Suprapubic skin (tissue), 4 donors: Measurements from ENCODE around the gene UNC119. TPM values are rescaled to one million over a fixed set of nuclear protein-coding genes. Genes with fewer than 3 reads are reported as not detected.

Experiments
- DNase-seq, 2 donors: peaks; one replicate each; pipeline ENCODE4 v3.0.0-alpha.2; 2019; ENCODE audit warnings: low spot score in 2 of 2
- H3K27ac ChIP-seq: fragments of 200-600 bp; sonication (generic); one replicate; pipeline ENCODE4 v1.5.1; 2019
- H3K27me3 ChIP-seq: fragments of 200-600 bp; sonication (generic); one replicate; pipeline ENCODE4 v1.5.1; 2019
- H3K36me3 ChIP-seq: fragments of 200-600 bp; sonication (generic); one replicate; pipeline ENCODE4 v1.5.1; 2019
- H3K4me1 ChIP-seq: fragments of 200-600 bp; sonication (generic); one replicate; pipeline ENCODE4 v1.5.1; 2019
- H3K4me3 ChIP-seq: fragments of 200-600 bp; sonication (generic); one replicate; pipeline ENCODE4 v1.5.1; 2019; ENCODE audit warnings: mild to moderate bottlenecking
- H3K9me3 ChIP-seq: fragments of 200-600 bp; sonication (generic); one replicate; pipeline ENCODE4 v1.5.1; 2019
- EP300 ChIP-seq: sonication (generic); formaldehyde crosslinking; IDR thresholded peaks from one replicate; pipeline ENCODE4 v1.6.1; 2017; ENCODE audit warnings: antibody characterized with exemption
- POLR2A ChIP-seq, 2 donors: fragments of 450-650 bp; IDR thresholded peaks; one replicate each; pipeline ENCODE4 v1.6.1; 2017; ENCODE audit warnings: antibody characterized with exemption in 2 of 2, mild to moderate bottlenecking in 2 of 2, moderate library complexity in 2 of 2
- POLR2AphosphoS5 ChIP-seq, 3 donors: sonication (generic); formaldehyde crosslinking; IDR thresholded peaks; one replicate each; pipeline ENCODE4 v1.6.1; 2017; ENCODE audit warnings: antibody characterized with exemption in 3 of 3
- WGBS: methylation state at CpG from one replicate; pipeline ENCODE4 v1.1.5; 2018; 5-methylcytosine and 5-hydroxymethylcytosine counted together
- total RNA-seq, 4 donors: library from RNA; depleted of rRNA; stranded (reverse); fragments of >200 nt; gene quantifications; one replicate each; pipeline ENCODE4 v1.1.0, GENCODE V29; 2016
- TF ChIP-seq, protein P1 (sequence below), 2 donors: fragments of 200-600 bp in 1 of 2; fragments of 450-650 bp in 1 of 2; sonication (generic) in 1 of 2; IDR thresholded peaks; one replicate each; pipeline ENCODE4 v1.5.1; 2016 to 2019; ENCODE audit warnings: antibody characterized with exemption in 2 of 2, mild to moderate bottlenecking in 1 of 2, moderate library complexity in 1 of 2

UNC119 gene
- total RNA-seq, 4 donors from 2014 or later, result 29.0 to 36.2 (median 32.6) TPM

DNA sequence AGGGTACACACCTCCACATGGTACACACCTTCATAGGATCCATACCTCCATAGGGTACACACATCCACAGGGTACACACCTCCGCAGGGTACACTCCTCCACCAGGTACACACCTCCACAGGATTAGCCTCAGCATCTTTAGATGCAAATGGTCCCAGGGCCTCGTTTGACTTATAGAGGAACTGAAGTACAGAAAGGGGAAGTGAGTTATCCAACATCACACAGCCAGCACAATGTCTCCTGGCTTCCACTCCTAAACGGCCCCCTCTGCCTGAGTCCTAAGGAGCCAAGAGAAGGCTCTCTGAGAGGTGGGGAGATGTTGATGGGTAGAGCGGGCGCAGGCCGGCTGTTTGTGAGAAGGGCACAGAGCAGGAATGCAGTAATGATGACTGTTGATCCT is 34.3 kb downstream of the UNC119 start:
- Histone ChIP-seq H3K9me3 (no peaks in the 10 kb centered on the region), H3K36me3 (no peaks in the 10 kb centered on the region), H3K27ac (no peak overlapping the region), H3K4me1 (peaks cover 15% of the 10 kb centered on the region), H3K27me3 (peaks cover 6% of the 10 kb centered on the region), H3K4me3 (no peak overlapping the region)
- WGBS, result 67% methylated on average over 6 of the region's 6 CpGs
- no peak for DNase-seq
- TF ChIP-seq POLR2AphosphoS5 (IDR thresholded peaks at IDR 0.05) (no peak), EP300 (no peak), POLR2A (IDR thresholded peaks at IDR 0.05) (no peak)
- TF ChIP-seq, protein P1, sequence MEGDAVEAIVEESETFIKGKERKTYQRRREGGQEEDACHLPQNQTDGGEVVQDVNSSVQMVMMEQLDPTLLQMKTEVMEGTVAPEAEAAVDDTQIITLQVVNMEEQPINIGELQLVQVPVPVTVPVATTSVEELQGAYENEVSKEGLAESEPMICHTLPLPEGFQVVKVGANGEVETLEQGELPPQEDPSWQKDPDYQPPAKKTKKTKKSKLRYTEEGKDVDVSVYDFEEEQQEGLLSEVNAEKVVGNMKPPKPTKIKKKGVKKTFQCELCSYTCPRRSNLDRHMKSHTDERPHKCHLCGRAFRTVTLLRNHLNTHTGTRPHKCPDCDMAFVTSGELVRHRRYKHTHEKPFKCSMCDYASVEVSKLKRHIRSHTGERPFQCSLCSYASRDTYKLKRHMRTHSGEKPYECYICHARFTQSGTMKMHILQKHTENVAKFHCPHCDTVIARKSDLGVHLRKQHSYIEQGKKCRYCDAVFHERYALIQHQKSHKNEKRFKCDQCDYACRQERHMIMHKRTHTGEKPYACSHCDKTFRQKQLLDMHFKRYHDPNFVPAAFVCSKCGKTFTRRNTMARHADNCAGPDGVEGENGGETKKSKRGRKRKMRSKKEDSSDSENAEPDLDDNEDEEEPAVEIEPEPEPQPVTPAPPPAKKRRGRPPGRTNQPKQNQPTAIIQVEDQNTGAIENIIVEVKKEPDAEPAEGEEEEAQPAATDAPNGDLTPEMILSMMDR (IDR thresholded peaks at IDR 0.05), result no peak

GRCh38 chr17:28515518-28515917 is 36.9 kb downstream of the UNC119 start:
- Histone ChIP-seq H3K9me3 (no peaks in the 10 kb centered on the region), H3K27me3 (peaks cover 6% of the 10 kb centered on the region), H3K36me3 (no peaks in the 10 kb centered on the region), H3K27ac (no peak overlapping the region), H3K4me3 (no peak overlapping the region), H3K4me1 (peaks cover 15% of the 10 kb centered on the region)
- no peak for TF ChIP-seq POLR2A (IDR thresholded peaks at IDR 0.05)
- TF ChIP-seq EP300, result no peak
- TF ChIP-seq POLR2AphosphoS5 (IDR thresholded peaks at IDR 0.05), result no peak
- TF ChIP-seq, protein P1 (IDR thresholded peaks at IDR 0.05), result no peak
- WGBS, result 100% methylated on average over 1 of the region's 1 CpG
- no peak for DNase-seq

GRCh38 chr17:28514561-28515002 is 37.8 kb downstream of the UNC119 start:
- no peaks in the 10 kb centered on the region for H3K9me3 ChIP-seq
- no peak overlapping the region for H3K4me3 ChIP-seq
- peaks cover 6% of the 10 kb centered on the region for H3K27me3 ChIP-seq
- DNase-seq, result no peak
- peaks cover 17% of the 10 kb centered on the region for H3K4me1 ChIP-seq
- H3K36me3 ChIP-seq, result no peaks in the 10 kb centered on the region
- peak overlapping the region; percentile 42 for H3K27ac ChIP-seq
- 25% methylated on average over 13 of the region's 16 CpGs for WGBS
- TF ChIP-seq, protein P1 (IDR thresholded peaks at IDR 0.05), result no peak
- TF ChIP-seq POLR2AphosphoS5 (IDR thresholded peaks at IDR 0.05), result no peak
- TF ChIP-seq POLR2A (IDR thresholded peaks at IDR 0.05), result no peak
- TF ChIP-seq EP300, result no peak

DNA sequence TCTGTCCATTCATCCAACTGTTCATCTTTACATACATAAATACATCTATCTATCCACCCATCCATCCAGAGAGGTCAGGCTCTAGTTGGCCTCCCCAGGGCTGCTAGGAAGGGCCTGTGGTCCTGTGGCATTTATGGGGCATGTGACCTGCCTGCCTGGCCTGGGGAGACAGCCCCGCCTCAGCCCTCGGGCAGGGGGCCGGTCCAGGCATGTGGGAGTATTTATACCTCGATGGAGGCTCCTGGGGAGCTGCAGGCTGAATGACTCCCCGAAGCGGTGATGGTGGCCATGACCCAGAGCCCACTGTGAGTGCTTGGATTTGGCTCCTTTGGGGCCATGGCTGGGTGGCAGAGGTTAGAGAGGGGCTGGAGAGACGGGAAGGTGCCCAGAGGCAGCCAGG is 38.9 kb downstream of the UNC119 start:
- 55% methylated on average over 2 of the region's 7 CpGs for WGBS
- peak overlapping the region; percentile 42 for H3K27ac ChIP-seq

DNA sequence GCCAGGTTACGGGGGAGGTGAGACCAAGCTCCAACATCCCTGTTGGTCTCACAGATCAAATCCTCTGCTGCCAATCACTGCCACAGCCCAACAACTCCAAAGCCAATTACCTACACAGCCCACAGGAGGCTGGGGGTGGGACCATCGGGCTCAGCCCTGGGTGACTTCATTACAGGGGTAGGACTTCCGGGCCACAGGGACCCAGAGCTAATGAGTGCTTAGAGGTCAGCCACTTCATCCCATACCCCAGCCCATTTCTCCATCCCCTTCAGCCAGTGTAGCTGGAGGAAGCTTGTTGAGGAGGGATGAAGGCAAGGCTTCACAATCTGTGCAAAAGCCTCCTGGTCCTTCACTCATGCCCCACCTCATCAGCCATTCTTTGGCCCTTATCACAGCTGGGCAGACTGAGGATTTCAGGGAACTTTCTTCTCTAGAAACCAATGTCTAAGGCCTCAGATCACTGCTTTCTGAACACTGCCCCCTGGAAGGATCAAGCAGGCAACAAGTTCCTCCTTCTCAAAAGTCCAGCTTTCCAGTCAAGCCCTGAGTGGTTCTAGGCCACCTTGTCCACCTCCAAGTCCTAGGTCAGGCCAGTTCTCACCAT is 40.5 kb downstream of the UNC119 start:
- Histone ChIP-seq H3K27ac (no peak overlapping the region), H3K4me3 (no peak overlapping the region), H3K9me3 (no peaks in the 10 kb centered on the region), H3K36me3 (no peaks in the 10 kb centered on the region), H3K4me1 (peaks cover 41% of the 10 kb centered on the region), H3K27me3 (peaks cover 15% of the 10 kb centered on the region)
- TF ChIP-seq, protein P1 (IDR thresholded peaks at IDR 0.05), result no peak
- no peak for TF ChIP-seq POLR2A (IDR thresholded peaks at IDR 0.05)
- no peak for TF ChIP-seq POLR2AphosphoS5 (IDR thresholded peaks at IDR 0.05)
- TF ChIP-seq EP300, result no peak
- WGBS, result 96% methylated on average over 2 of the region's 3 CpGs
- no peak for DNase-seq

More for the DNA sequence above, 38.9 kb downstream of the UNC119 start:
- Histone ChIP-seq H3K9me3 (no peaks in the 10 kb centered on the region), H3K36me3 (no peaks in the 10 kb centered on the region), H3K4me3 (no peak overlapping the region), H3K4me1 (peaks cover 27% of the 10 kb centered on the region), H3K27me3 (peaks cover 9% of the 10 kb centered on the region)
- DNase-seq, result no peak
- no peak for TF ChIP-seq EP300
- no peak for TF ChIP-seq POLR2AphosphoS5 (IDR thresholded peaks at IDR 0.05)
- TF ChIP-seq, protein P1 (IDR thresholded peaks at IDR 0.05), result no peak
- TF ChIP-seq POLR2A (IDR thresholded peaks at IDR 0.05), result no peak
